OCI-LY7 (cell line): Measurements from ENCODE around the gene PEX11B. TPM values are rescaled to one million over a fixed set of nuclear protein-coding genes. Genes with fewer than 3 reads are reported as not detected.

Experiments used
- BruUV-seq: library from RNA; stranded (reverse); fragments of 400-500 nt; replicated peaks from 2 replicates; lab custom pipeline; 2021; lab: Mats Ljungman, UMichigan
- CTCF ChIA-PET: fragments of 300-600 bp; sonication (Branson Sonifier 250); formaldehyde crosslinking; loops from one replicate; lab custom pipeline; 2022; ENCODE audit warnings: antibody characterized with exemption; ENCODE audit not compliant: unreplicated experiment; lab: Charles Lee
- POLR2A ChIA-PET: fragments of 300-600 bp; sonication (Branson Sonifier 250); formaldehyde crosslinking; loops from one replicate; lab custom pipeline; 2022; ENCODE audit warnings: antibody characterized with exemption; lab: Charles Lee
- DNase-seq: peaks from one replicate; pipeline ENCODE4 v3.0.0-alpha.2; 2015; ENCODE audit warnings: low spot score
- H2AFZ ChIP-seq: fragments of 200-600 bp; sonication (generic), shearing (Covaris generic); 2 replicates; pipeline ENCODE4 v1.6.1; 2014; ENCODE audit warnings: mild to moderate bottlenecking, antibody characterized with exemption, low read length, moderate library complexity
- H3K27ac ChIP-seq: fragments of 200-600 bp; sonication (generic); 2 replicates; pipeline ENCODE4 v1.5.1; 2014; ENCODE audit warnings: mixed run types, low read depth, mild to moderate bottlenecking, moderate library complexity, low read length, inconsistent platforms; ENCODE audit not compliant: poor library complexity, severe bottlenecking
- H3K36me3 ChIP-seq: fragments of 200-600 bp; sonication (generic); 2 replicates; pipeline ENCODE4 v1.6.1; 2014; ENCODE audit warnings: mild to moderate bottlenecking, antibody characterized with exemption, low read length, moderate library complexity, mixed read lengths; ENCODE audit not compliant: insufficient read depth
- H3K4me1 ChIP-seq: fragments of 200-600 bp; sonication (generic); 2 replicates; pipeline ENCODE4 v1.5.1; 2014; ENCODE audit warnings: mild to moderate bottlenecking, low read length; ENCODE audit not compliant: insufficient read depth, poor library complexity, severe bottlenecking
- H3K4me2 ChIP-seq: fragments of 200-600 bp; sonication (generic); 2 replicates; pipeline ENCODE4 v1.6.1; 2014; ENCODE audit warnings: mild to moderate bottlenecking, low read length
- H3K4me3 ChIP-seq: fragments of 200-600 bp; sonication (generic); 2 replicates; pipeline ENCODE4 v1.5.1; 2014; ENCODE audit warnings: mild to moderate bottlenecking, low read depth, low read length; ENCODE audit not compliant: poor library complexity, severe bottlenecking
- H3K79me2 ChIP-seq: fragments of 200-600 bp; sonication (generic); 2 replicates; pipeline ENCODE4 v1.6.1; 2016; ENCODE audit warnings: low read depth, mild to moderate bottlenecking, low read length, moderate library complexity, mixed read lengths; ENCODE audit not compliant: insufficient read depth
- H3K9me2 ChIP-seq: fragments of 200-600 bp; sonication (generic); 2 replicates; pipeline ENCODE4 v1.6.1; 2016; ENCODE audit warnings: mild to moderate bottlenecking, low read length, mixed read lengths; ENCODE audit not compliant: insufficient read depth
- H3K9me3 ChIP-seq: fragments of 200-600 bp; sonication (generic); 2 replicates; pipeline ENCODE4 v1.6.1; 2014; ENCODE audit warnings: mild to moderate bottlenecking, mixed run types, low read length, mixed read lengths
- H4K20me1 ChIP-seq: fragments of 200-600 bp; sonication (generic); 2 replicates; pipeline ENCODE4 v1.6.1; 2014; ENCODE audit warnings: mild to moderate bottlenecking, antibody characterized with exemption, low read length, moderate library complexity, mixed read lengths; ENCODE audit not compliant: insufficient read depth
- EZH2phosphoT487 ChIP-seq: fragments of 200-600 bp; sonication (generic); IDR thresholded peaks from 2 replicates; pipeline ENCODE4 v1.6.1; 2018; ENCODE audit warnings: low read depth, borderline replicate concordance, mild to moderate bottlenecking, mixed run types, antibody characterized with exemption, low read length, moderate library complexity, mixed read lengths
- intact Hi-C: fragments of 100-400 bp; cut with micrococcal nuclease; formaldehyde crosslinking; loops from one replicate; pipeline ENCODE4 v1.10.0; 2022; ENCODE audit not compliant: unreplicated experiment
- total RNA-seq, 2 experiments: library from RNA; depleted of rRNA in 1 of 2; stranded (reverse); fragments of >200 nt in 1 of 2; shearing (Covaris generic) in 1 of 2; gene quantifications; 2 replicates each; pipeline ENCODE4 v1.2.3, GENCODE V29; 2014 to 2022
- TF ChIP-seq, protein P1 (sequence below): fragments of 200-600 bp; sonication (generic); conservative IDR thresholded peaks from 2 replicates; pipeline ENCODE4 v1.5.1; 2014; ENCODE audit warnings: mild to moderate bottlenecking, antibody characterized with exemption, low read length, moderate library complexity, mixed read lengths

The PEX11B gene
- total RNA-seq, 2 experiments from 2014 or later = 18.2 to 32.9 TPM

GRCh38 chr1:145906954-145907753 is 11.4 kb downstream of the PEX11B start:
- Histone ChIP-seq H3K9me2 (no peaks in the 10 kb centered on the region), H3K4me2 (no peak overlapping the region), H3K27ac (no peak overlapping the region), H4K20me1 (no peaks in the 10 kb centered on the region), H2AFZ (no peak overlapping the region), H3K4me1 (peaks cover under 1% of the 10 kb centered on the region), H3K79me2 (no peaks in the 10 kb centered on the region), H3K4me3 (no peak overlapping the region), H3K9me3 (no peaks in the 10 kb centered on the region), H3K36me3 (peaks cover 15% of the 10 kb centered on the region; the same call in 1 of the 2 replicates)
- intact Hi-C loops = no loop called here
- DNase-seq = no peak
- ChIA-PET CTCF (interaction anchor here (1.1 kb wide), 1 partner anchor 102 kb away, joined by 3 read pairs; no protein-coding TSS in a partner anchor), POLR2A (interaction anchor here (1.0 to 1.4 kb wide), 2 partner anchors 20 to 73 kb away, joined by 3 to 4 read pairs; partner anchors contain the start of gene RBM8A)
- no TSS peak for BruUV-seq
- TF ChIP-seq EZH2phosphoT487 = no peak
- TF ChIP-seq, protein P1, sequence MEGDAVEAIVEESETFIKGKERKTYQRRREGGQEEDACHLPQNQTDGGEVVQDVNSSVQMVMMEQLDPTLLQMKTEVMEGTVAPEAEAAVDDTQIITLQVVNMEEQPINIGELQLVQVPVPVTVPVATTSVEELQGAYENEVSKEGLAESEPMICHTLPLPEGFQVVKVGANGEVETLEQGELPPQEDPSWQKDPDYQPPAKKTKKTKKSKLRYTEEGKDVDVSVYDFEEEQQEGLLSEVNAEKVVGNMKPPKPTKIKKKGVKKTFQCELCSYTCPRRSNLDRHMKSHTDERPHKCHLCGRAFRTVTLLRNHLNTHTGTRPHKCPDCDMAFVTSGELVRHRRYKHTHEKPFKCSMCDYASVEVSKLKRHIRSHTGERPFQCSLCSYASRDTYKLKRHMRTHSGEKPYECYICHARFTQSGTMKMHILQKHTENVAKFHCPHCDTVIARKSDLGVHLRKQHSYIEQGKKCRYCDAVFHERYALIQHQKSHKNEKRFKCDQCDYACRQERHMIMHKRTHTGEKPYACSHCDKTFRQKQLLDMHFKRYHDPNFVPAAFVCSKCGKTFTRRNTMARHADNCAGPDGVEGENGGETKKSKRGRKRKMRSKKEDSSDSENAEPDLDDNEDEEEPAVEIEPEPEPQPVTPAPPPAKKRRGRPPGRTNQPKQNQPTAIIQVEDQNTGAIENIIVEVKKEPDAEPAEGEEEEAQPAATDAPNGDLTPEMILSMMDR = no peak

DNA sequence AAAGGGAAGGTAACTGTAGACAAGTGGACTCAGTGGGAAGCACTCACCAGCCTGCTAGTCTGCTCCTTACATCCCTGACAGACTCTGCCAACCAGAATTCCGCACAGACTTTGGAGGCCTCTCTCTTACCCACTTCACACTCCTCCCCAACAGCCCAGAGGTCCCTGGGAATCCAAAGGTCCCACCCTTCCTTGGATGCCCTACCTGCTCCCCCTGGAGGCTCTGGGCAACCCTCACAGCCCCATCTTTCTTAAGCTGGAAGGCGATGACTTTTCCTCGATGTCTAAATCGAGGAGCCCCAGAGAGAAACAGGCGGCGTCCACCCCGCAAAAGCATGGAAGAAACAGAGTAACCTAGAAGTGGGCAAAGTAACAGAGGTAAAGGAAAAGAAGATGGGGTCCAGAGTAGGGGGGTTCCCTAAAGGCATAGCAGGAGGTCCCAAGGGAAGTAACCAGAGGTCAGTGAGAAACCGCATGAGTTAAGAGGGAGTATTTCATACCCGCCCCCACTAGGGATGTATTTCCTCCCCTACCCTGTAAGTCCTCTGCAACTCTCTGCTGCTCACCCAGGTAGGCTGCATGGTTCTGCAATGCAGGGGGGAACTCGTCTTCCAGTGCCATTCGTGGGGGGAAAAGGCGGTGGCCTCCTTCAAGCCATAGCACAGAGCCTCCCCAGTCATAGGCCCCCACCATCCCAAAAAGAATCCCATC is 17.1 kb downstream of the PEX11B start:
- CTCF ChIA-PET = no interaction called here

More for the DNA sequence above, 17.1 kb downstream of the PEX11B start:
- no peak for TF ChIP-seq EZH2phosphoT487
- TF ChIP-seq, protein P1 = no peak
- Histone ChIP-seq H3K9me2 (no peaks in the 10 kb centered on the region), H3K4me1 (no peaks in the 10 kb centered on the region), H3K27ac (no peak overlapping the region), H3K36me3 (no peaks in the 10 kb centered on the region), H3K79me2 (no peaks in the 10 kb centered on the region), H3K9me3 (no peaks in the 10 kb centered on the region), H4K20me1 (no peaks in the 10 kb centered on the region), H3K4me2 (no peak overlapping the region), H3K4me3 (no peak overlapping the region), H2AFZ (no peak overlapping the region)
- DNase-seq = no peak
- BruUV-seq = no TSS peak
- intact Hi-C loops = no loop called here
- POLR2A ChIA-PET = no interaction called here
